ENCODE data around the gene PRPF6. TPM values are rescaled to one million over a fixed set of nuclear protein-coding genes. Genes with fewer than 3 reads are reported as not detected.

The PRPF6 gene
- total and polyA plus RNA-seq, 2 of the 13 experiments (the other 11 are each of a cell fraction or from before 2014, with no cell fraction given), result 63.7 to 101 TPM

DNA sequence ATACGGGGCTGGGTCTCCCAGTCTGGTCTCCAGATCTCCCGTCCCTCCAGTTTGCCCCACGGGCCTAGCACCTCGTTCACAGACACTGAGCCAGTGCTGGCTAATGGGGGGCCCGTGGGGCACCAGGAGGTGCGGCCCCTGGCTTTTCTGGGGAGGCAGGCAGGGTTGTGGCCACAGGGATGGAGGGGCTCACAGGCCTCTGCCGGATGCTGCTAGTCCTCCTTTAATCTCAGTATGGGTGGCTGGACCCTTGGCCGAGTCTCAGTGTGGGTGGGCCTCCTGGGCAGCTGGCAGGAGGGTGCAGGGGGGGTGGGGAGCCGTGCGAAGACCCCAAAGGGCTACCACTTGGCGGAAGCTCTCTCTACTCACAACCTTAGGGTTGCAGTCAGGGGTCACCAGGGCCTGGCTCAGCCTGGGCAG is 70.1 kb downstream of the PRPF6 start (continued):
- TF ChIP-seq, protein P1, sequence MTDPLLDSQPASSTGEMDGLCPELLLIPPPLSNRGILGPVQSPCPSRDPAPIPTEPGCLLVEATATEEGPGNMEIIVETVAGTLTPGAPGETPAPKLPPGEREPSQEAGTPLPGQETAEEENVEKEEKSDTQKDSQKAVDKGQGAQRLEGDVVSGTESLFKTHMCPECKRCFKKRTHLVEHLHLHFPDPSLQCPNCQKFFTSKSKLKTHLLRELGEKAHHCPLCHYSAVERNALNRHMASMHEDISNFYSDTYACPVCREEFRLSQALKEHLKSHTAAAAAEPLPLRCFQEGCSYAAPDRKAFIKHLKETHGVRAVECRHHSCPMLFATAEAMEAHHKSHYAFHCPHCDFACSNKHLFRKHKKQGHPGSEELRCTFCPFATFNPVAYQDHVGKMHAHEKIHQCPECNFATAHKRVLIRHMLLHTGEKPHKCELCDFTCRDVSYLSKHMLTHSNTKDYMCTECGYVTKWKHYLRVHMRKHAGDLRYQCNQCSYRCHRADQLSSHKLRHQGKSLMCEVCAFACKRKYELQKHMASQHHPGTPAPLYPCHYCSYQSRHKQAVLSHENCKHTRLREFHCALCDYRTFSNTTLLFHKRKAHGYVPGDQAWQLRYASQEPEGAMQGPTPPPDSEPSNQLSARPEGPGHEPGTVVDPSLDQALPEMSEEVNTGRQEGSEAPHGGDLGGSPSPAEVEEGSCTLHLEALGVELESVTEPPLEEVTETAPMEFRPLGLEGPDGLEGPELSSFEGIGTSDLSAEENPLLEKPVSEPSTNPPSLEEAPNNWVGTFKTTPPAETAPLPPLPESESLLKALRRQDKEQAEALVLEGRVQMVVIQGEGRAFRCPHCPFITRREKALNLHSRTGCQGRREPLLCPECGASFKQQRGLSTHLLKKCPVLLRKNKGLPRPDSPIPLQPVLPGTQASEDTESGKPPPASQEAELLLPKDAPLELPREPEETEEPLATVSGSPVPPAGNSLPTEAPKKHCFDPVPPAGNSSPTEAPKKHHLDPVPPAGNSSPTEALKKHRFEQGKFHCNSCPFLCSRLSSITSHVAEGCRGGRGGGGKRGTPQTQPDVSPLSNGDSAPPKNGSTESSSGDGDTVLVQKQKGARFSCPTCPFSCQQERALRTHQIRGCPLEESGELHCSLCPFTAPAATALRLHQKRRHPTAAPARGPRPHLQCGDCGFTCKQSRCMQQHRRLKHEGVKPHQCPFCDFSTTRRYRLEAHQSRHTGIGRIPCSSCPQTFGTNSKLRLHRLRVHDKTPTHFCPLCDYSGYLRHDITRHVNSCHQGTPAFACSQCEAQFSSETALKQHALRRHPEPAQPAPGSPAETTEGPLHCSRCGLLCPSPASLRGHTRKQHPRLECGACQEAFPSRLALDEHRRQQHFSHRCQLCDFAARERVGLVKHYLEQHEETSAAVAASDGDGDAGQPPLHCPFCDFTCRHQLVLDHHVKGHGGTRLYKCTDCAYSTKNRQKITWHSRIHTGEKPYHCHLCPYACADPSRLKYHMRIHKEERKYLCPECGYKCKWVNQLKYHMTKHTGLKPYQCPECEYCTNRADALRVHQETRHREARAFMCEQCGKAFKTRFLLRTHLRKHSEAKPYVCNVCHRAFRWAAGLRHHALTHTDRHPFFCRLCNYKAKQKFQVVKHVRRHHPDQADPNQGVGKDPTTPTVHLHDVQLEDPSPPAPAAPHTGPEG (CRISPR knock-in tag; IDR thresholded peaks at IDR 0.05), result no peak
- TF ChIP-seq, protein P2, sequence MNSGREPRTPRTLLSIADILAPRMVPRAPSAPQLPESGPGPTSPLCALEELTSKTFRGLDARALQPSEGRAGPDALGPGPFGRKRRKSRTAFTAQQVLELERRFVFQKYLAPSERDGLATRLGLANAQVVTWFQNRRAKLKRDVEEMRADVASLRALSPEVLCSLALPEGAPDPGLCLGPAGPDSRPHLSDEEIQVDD (CRISPR knock-in tag; IDR thresholded peaks at IDR 0.05; ENCODE audit: borderline replicate concordance), result peak; percentile 74; the same call in 1 of the 2 replicates
- TF ChIP-seq ZC3H4 (CRISPR knock-in tag; IDR thresholded peaks at IDR 0.05; ENCODE audit: borderline replicate concordance) (no peak), SMAD9 (CRISPR knock-in tag; IDR thresholded peaks at IDR 0.05) (0 out of 2 replicates have a peak, but pooled peaks have one; percentile 49), GPN1 (CRISPR knock-in tag; IDR thresholded peaks at IDR 0.05; ENCODE audit: borderline replicate concordance) (no peak), HMG20A (CRISPR knock-in tag; IDR thresholded peaks at IDR 0.05; ENCODE audit: borderline replicate concordance) (no peak), ZNF160 (CRISPR knock-in tag; IDR thresholded peaks at IDR 0.05) (no peak), HNRNPH1 (optimal IDR thresholded peaks at IDR 0.05; ENCODE audit: low read depth, low read length) (no peak), MYNN (CRISPR knock-in tag; IDR thresholded peaks at IDR 0.05; ENCODE audit: low read depth) (peak; percentile 19; the same call in 1 of the 2 replicates), AKAP8 (CRISPR knock-in tag; IDR thresholded peaks at IDR 0.05) (no peak)
- TF ChIP-seq, protein P3, sequence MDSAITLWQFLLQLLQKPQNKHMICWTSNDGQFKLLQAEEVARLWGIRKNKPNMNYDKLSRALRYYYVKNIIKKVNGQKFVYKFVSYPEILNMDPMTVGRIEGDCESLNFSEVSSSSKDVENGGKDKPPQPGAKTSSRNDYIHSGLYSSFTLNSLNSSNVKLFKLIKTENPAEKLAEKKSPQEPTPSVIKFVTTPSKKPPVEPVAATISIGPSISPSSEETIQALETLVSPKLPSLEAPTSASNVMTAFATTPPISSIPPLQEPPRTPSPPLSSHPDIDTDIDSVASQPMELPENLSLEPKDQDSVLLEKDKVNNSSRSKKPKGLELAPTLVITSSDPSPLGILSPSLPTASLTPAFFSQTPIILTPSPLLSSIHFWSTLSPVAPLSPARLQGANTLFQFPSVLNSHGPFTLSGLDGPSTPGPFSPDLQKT (CRISPR knock-in tag; IDR thresholded peaks at IDR 0.05; ENCODE audit: borderline replicate concordance), result no peak
- TF ChIP-seq, protein P4, sequence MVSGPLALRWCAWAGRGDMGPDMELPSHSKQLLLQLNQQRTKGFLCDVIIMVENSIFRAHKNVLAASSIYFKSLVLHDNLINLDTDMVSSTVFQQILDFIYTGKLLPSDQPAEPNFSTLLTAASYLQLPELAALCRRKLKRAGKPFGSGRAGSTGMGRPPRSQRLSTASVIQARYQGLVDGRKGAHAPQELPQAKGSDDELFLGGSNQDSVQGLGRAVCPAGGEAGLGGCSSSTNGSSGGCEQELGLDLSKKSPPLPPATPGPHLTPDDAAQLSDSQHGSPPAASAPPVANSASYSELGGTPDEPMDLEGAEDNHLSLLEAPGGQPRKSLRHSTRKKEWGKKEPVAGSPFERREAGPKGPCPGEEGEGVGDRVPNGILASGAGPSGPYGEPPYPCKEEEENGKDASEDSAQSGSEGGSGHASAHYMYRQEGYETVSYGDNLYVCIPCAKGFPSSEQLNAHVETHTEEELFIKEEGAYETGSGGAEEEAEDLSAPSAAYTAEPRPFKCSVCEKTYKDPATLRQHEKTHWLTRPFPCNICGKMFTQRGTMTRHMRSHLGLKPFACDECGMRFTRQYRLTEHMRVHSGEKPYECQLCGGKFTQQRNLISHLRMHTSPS (CRISPR knock-in tag; IDR thresholded peaks at IDR 0.05; ENCODE audit: low read depth), result 0 out of 2 replicates have a peak, but pooled peaks have one; percentile 10
- TF ChIP-seq, protein P5, sequence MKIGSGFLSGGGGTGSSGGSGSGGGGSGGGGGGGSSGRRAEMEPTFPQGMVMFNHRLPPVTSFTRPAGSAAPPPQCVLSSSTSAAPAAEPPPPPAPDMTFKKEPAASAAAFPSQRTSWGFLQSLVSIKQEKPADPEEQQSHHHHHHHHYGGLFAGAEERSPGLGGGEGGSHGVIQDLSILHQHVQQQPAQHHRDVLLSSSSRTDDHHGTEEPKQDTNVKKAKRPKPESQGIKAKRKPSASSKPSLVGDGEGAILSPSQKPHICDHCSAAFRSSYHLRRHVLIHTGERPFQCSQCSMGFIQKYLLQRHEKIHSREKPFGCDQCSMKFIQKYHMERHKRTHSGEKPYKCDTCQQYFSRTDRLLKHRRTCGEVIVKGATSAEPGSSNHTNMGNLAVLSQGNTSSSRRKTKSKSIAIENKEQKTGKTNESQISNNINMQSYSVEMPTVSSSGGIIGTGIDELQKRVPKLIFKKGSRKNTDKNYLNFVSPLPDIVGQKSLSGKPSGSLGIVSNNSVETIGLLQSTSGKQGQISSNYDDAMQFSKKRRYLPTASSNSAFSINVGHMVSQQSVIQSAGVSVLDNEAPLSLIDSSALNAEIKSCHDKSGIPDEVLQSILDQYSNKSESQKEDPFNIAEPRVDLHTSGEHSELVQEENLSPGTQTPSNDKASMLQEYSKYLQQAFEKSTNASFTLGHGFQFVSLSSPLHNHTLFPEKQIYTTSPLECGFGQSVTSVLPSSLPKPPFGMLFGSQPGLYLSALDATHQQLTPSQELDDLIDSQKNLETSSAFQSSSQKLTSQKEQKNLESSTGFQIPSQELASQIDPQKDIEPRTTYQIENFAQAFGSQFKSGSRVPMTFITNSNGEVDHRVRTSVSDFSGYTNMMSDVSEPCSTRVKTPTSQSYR (CRISPR knock-in tag; IDR thresholded peaks at IDR 0.05; ENCODE audit: borderline replicate concordance), result no peak
- TF ChIP-seq, protein P6, sequence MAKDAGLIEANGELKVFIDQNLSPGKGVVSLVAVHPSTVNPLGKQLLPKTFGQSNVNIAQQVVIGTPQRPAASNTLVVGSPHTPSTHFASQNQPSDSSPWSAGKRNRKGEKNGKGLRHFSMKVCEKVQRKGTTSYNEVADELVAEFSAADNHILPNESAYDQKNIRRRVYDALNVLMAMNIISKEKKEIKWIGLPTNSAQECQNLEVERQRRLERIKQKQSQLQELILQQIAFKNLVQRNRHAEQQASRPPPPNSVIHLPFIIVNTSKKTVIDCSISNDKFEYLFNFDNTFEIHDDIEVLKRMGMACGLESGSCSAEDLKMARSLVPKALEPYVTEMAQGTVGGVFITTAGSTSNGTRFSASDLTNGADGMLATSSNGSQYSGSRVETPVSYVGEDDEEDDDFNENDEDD (CRISPR knock-in tag; IDR thresholded peaks at IDR 0.05; ENCODE audit: borderline replicate concordance), result no peak

Measured in HepG2 (cell line).